Daoy (cell line): ENCODE measurements around the gene TBX21. TPM values are rescaled to one million over a fixed set of nuclear protein-coding genes. Genes with fewer than 3 reads are reported as not detected.
"Not testable (repeated sequence)": the region's sequence is repeated elsewhere in the genome, so short reads cannot be mapped to it uniquely, and the experiment has no call there.

Experiments used
- DNase-seq: peaks from one replicate; pipeline ENCODE4 v3.0.0-alpha.2; 2015; ENCODE audit warnings: low read depth
- total RNA-seq: library from RNA; depleted of rRNA; stranded (reverse); fragments of >200 nt; shearing (Covaris generic); gene quantifications from 2 replicates; pipeline ENCODE4 v1.2.3, GENCODE V29; 2014

Gene TBX21
- total RNA-seq, 1 experiment from 2014 or later = 0.06 TPM

GRCh38 chr17:47732399-47733046 is 513 bp upstream of the TBX21 start:
- DNase-seq = no peak

- DNase-seq = no peak
Measured at GRCh38 chr17:47733674-47734410, 806 bp downstream of the TBX21 start.

- no peak for DNase-seq
Measured at GRCh38 chr17:47735139-47735464, 2.1 kb downstream of the TBX21 start.

DNA sequence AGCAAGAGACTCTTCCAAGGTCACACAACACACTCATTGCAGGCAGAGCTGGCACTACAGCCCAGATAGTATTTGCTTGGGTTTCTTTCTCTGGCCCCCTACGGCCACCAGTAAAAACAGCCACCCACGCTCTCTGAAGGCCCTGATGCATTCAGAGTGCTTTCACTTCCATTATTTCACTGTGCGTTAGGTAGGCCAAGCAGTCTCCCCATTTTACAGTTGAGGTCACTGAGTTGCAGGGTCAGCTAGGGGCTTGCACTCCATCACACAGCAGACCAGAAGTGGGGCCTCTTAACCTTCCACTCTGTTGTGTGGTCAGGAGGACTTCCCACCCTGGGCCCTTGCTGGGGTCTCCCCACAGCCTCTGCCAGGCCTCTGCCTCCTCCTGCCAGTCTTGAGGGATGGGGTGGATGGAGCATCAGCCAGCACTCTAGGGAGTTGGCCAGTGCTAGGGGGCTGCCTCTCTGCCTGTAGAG is 2.5 kb downstream of the TBX21 start:
- no peak for DNase-seq

DNA sequence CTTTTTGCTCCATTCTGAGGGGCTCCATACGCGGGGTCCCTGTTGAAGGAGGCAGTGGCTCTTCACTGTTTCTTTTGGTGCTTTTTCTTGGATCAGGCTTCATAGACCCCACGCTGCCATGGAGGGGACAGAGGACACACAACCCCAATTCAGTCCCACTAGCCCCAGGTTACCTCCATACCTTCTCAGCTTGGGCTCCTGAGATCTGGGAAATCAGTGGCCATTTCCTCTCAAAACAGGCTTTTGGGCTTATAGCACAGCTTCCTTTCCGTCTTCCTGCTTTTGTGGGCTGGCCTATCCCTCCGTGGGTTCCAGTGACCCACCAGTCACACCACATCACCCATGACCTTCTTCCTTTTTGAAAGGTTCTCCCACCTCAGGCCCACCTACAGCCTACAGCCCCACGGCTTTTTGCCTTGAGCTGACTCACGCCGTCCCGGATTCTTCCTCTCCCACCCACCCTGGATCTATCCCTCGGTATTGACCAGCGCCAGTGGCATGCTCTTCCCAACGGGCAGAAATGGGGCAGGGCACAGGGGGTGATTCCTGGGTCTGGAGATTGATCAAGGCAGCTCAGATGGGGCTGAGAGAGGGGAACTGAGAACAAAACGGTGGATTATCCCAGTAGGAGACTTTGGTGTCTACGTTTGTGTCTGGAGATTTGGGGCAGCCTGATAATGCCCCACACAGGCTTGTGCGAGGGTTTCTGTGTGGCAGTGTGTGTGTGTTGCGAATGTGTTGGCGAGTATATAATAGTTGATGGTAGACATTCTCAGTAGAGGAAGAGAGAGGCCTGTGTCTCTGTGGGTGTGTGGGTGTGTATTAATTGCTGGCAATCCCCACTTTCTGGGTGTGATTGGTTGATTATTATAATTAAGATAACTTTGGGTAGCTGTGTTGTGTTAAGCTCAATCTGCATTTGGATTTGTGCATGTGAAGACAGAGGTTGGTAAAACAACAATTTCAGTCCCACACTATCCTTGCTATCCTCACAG is 3.8 kb downstream of the TBX21 start:
- no peak for DNase-seq

DNA sequence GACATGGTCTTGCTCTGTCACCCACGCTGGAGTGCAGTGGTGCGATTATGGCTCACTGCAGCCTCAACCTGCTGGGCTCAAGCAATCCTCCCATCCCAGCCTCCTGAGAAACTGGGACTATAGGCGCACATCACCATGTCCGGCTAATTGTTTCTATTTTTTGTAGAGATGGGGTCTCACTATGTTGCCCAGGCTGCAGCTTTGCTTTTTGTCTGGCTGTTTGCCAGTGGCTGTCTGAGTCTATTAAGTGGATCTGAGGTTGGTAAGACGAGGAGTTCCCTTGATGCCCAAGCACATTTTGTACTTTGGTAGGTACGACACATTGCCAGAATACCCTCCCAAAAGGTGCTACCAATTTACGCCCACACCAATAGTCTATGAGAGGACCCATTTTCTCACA is 5.1 kb downstream of the TBX21 start:
- no peak for DNase-seq

- no peak for DNase-seq
Measured at GRCh38 chr17:47739150-47739549, 6.1 kb downstream of the TBX21 start.

GRCh38 chr17:47739945-47740344 is 6.9 kb downstream of the TBX21 start:
- DNase-seq = not testable (repeated sequence)

- DNase-seq = no peak
Measured at GRCh38 chr17:47741109-47741792, 8.2 kb downstream of the TBX21 start.

DNA sequence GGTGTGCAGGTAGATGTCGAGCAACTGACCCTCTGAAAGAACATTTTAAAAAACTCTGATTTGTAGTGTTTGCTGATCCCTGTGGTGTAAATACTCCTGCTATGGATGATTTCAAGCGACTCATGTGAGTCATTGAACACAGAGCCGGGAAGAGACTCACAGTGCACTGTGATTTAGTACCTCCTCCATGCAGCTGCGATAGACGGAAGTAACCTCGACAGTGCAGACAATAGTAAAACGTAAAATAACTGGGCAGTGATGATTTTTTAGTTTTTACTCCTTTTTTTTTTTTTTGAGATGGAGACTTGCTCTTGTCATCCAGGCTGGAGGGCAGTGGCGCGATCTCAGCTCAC is 8.7 kb downstream of the TBX21 start:
- DNase-seq = no peak

DNA sequence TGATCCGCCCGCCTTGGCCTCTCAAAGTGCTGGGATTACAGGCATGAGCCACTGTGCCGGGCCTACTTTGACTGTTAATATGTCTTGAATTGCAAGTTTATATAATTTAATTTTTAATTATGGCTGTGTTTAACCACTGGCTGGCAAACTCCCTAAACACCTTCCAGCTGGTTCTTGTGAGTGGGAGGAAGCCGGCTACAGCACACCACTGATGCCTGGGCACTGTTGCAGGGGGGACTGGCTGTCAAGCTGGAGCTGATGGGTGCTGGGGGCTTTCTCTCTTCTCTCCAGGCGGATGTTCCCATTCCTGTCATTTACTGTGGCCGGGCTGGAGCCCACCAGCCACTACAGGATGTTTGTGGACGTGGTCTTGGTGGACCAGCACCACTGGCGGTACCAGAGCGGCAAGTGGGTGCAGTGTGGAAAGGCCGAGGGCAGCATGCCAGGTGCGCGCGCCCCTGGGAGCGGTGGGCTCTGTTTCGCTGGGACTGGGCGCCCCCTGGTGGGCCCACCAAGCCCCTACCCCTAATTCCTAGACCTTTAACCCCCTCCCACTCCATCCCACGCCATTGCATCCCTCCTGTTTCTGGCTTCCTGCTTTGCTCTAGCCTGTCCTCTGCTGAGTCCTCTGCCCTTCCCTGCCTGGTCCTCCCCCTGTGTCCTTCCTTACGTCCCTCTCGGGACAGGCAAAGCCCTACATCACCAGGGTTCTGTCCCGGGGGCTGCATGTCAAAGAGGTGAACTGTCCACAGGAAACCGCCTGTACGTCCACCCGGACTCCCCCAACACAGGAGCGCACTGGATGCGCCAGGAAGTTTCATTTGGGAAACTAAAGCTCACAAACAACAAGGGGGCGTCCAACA is 9.5 kb downstream of the TBX21 start:
- DNase-seq = peak; percentile 57

DNA sequence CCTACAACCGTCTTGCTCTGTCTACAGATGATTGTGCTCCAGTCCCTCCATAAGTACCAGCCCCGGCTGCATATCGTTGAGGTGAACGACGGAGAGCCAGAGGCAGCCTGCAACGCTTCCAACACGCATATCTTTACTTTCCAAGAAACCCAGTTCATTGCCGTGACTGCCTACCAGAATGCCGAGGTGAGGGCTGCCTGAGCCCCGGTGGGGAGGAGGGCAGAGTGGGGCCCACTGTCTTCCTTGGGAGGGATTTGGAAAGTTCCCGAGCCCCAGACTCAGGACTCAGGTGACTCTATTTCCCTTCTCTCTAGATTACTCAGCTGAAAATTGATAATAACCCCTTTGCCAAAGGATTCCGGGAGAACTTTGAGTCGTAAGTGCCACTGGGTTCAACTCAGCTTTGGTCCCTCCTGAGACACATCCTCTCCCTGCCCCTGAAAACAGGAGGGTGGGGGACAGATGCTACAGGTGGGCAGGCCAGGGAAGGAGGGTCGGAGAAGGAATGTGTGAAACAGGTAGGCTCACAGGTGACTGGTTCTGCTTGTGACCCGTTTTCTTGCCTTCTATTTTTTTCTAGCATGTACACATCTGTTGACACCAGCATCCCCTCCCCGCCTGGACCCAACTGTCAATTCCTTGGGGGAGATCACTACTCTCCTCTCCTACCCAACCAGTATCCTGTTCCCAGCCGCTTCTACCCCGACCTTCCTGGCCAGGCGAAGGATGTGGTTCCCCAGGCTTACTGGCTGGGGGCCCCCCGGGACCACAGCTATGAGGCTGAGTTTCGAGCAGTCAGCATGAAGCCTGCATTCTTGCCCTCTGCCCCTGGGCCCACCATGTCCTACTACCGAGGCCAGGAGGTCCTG is 11.4 kb downstream of the TBX21 start:
- DNase-seq = no peak

DNA sequence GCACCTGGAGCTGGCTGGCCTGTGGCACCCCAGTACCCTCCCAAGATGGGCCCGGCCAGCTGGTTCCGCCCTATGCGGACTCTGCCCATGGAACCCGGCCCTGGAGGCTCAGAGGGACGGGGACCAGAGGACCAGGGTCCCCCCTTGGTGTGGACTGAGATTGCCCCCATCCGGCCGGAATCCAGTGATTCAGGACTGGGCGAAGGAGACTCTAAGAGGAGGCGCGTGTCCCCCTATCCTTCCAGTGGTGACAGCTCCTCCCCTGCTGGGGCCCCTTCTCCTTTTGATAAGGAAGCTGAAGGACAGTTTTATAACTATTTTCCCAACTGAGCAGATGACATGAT is 12.0 kb downstream of the TBX21 start:
- DNase-seq = no peak

GRCh38 chr17:47751471-47751870 is 18.4 kb downstream of the TBX21 start:
- no peak for DNase-seq

- no peak for DNase-seq
Measured at GRCh38 chr17:47757386-47757785, 24.4 kb downstream of the TBX21 start.

- DNase-seq = no peak
Measured at GRCh38 chr17:47760409-47761140, 27.5 kb downstream of the TBX21 start.

DNA sequence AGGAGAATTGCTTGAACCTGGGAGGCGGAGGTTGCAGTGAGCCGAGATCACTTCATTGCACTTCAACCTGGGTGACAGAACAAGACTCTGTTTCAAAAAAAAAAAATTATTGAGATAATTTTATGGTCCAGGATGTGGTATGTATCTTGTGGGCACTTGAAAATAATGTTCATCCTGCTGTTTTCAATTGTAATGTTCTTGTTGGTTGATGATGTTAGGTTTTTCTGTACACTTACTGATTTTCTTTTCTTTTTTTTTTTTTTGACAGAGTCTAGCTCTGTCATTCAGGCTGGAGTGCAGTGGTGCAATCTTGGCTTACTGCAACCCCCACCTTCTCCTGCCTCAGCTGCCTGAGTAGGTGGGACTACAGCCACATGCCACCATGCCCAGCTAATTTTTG is 29.7 kb downstream of the TBX21 start:
- no peak for DNase-seq

DNA sequence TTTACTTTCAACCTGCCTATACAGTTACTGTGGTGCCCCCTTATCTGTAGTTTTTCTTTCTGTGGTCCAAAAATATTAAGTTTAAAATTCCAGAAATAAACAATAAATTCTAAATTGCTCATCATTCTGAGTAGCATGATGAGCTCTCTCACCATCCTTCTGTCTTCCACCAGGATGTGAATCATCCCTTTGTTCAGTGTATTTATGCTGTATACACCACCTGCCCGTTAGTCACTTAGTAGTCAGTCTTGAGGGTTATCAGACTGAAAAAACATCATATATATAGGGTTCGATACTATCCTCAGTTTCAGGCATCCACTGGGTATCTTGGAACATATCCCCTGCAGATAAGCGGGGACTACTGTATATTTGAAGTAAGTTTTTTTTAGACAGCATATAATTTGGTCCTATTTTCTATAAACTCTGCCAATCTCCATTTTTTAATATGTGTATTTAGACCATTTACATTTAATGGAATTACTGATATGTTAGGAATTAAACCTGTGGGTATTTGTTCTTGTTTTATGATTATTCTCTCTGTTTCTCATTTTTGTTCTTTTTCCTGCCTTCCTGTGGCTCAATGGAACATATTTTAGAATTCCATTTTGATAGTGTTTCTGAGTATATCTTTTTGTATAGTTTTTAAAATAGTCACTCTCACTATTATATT is 31.0 kb downstream of the TBX21 start:
- DNase-seq = no peak

- DNase-seq = not testable (repeated sequence)
Measured at GRCh38 chr17:47773649-47774048, 40.6 kb downstream of the TBX21 start.
